Stimulated activated CD4-positive, alpha-beta T cell treated with anti-CD3 and anti-CD28 coated beads, Interleukin-15, amount 100 ng/mL, for 24 hours (primary cell): ENCODE data around the gene PHACTR3.

Experiments used
- DNase-seq: peaks from one replicate; pipeline ENCODE4 v3.0.0-alpha.2; 2020

Gene PHACTR3

DNA sequence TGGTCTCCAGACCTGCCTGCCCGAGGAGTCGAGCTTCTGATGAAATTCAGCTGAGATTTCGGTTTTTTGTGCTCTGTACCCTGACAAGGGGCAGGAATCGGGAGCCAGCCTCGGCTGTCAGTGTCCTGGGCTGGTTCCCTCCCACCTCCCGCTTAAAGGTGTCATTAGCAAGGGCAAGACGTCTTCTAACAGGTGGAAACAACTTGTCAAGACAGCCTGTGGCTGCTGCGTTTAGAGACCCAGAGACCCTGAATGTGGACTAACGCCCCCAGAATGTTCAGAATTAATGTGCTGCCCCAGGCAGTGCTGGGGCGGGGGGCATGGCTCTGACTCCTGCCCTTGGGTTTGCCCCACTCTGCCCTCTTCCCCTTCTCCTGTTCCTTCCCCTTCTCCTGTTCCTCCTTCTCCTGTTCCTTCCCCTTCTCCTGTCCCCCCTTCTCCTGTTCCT, 69.7 kb downstream of the PHACTR3 start:
- no peak for DNase-seq

- no peak for DNase-seq
Observed at GRCh38 chr20:59676126-59676850, 71.9 kb downstream of the PHACTR3 start.

DNA sequence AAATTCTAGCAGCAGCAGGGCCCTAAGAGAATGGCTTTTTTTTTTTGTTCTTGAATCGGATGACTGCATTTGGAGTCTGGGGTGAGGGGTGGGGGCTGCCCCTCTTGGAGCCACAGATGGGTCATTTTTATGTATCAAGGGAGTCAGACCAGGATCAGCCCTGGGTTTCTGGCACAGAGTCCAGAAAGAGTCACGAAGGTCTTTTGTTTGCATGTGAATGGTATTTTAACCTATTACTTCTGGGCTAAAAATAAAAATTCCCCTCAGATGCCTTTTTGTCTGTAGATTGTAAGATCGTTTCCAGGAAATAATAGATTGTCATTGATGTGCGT, 72.5 kb downstream of the PHACTR3 start:
- no peak for DNase-seq

DNA sequence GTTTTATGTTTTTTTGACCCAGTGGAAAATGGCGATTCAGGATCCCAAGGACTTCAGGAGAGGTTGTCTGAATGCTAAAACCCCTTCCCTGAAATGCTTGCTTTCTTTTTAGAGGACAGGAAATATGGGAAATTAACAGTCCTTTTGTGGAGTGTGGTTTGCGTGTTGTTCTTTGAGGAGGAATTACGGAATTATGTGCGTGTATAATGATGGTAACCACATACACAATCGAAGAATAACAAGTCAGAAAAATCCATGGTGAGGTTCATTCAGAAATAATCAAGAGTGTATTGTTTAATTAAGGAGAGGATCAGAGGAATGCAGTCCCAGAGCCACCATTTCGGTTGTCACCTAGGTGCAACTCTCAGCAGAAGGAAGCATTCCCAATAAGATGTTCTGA, 73.2 kb downstream of the PHACTR3 start:
- no peak for DNase-seq

- DNase-seq, result no peak
Observed at GRCh38 chr20:59678288-59678687, 73.9 kb downstream of the PHACTR3 start.

GRCh38 chr20:59678951-59679350, 74.6 kb downstream of the PHACTR3 start:
- DNase-seq, result no peak

- no peak for DNase-seq
Observed at GRCh38 chr20:59680148-59680650, 75.9 kb downstream of the PHACTR3 start.

- DNase-seq, result no peak
Observed at GRCh38 chr20:59680852-59681251, 76.5 kb downstream of the PHACTR3 start.

DNA sequence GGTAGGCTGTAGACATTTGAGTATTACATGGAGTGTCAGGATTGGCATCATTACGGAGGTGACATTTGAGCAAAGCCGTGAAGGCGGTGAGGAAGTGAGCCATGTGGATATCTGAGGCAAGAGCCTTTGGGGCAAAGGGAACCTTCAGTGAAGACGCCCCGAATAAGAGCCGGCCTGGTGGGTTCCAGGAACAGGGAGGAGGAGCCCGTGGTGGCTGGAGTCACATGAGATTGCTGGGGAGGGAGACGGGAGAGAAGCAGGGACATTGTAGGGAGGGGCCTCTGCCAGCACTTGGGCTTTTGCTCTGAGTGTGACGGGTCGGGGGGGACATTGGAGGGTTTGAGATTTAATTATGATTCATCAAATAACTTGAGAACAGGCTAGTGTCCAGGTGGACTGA, 78.3 kb downstream of the PHACTR3 start:
- DNase-seq, result no peak

GRCh38 chr20:59683181-59683580, 78.8 kb downstream of the PHACTR3 start:
- no peak for DNase-seq

- no peak for DNase-seq
Observed at GRCh38 chr20:59684685-59685242, 80.4 kb downstream of the PHACTR3 start.

DNA sequence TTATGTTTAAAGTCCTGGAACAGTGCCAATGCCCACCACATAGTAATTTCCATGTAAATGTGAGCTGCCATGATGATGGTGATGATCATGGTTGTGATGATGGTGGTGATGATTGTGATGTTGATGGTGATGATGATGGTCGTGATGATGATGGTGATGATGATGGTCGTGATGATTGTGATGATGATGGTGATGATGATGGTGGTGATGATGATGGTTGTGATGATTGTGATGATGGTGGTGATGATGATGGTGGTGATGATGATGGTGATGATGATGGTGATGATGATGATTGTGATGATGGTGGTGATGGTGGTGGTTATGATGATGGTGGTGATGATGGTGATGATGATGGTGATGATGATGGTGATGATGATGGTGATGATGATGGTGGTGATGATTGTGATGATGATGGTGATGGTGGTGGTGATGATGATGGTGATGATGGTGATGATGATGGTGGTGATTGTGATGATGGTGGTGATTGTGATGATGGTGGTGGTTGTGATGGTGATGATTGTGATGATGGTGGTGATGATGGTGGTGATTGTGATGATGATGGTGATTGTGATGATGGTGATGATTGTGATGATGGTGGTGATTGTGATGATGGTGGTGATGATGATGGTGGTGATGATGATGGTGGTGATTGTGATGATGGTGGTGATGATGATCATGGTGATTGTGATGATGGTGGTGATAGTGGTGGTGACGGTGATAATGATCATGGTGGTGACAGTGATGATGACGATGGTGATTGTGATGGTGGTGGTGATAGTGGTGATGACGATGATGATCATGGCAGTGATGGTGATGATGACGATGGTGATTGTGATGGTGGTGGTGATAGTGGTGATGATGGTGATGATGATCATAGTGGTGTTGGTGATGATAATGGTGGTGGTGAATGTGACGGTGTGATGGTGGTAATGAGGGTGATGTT, 82.3 kb downstream of the PHACTR3 start:
- DNase-seq, result no peak

- DNase-seq, result no peak
Observed at GRCh38 chr20:59688356-59688755, 84.0 kb downstream of the PHACTR3 start.

GRCh38 chr20:59688999-59689398, 84.7 kb downstream of the PHACTR3 start:
- DNase-seq, result no peak

GRCh38 chr20:59690101-59690500, 85.8 kb downstream of the PHACTR3 start:
- DNase-seq, result no peak

DNA sequence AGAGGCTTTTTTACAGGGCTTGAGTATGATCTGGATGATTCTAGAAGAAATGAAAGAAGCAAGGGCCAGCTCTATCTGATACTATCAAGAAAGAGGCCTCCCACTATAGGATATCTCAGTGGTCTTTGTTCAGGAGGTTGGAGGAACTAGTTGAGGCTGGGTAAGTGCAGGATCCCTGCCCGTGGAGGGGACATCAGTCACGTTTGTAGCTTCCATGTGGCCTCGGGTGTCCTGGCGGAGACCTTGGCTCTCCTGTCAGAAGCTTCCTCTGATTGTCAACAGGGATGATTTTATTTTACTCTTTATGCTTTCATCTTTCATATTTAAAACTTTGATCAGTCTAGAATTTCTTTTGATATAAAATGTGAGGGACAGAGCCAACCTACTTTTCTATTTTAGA, 86.6 kb downstream of the PHACTR3 start:
- DNase-seq, result no peak

GRCh38 chr20:59692139-59692538, 87.8 kb downstream of the PHACTR3 start:
- no peak for DNase-seq

DNA sequence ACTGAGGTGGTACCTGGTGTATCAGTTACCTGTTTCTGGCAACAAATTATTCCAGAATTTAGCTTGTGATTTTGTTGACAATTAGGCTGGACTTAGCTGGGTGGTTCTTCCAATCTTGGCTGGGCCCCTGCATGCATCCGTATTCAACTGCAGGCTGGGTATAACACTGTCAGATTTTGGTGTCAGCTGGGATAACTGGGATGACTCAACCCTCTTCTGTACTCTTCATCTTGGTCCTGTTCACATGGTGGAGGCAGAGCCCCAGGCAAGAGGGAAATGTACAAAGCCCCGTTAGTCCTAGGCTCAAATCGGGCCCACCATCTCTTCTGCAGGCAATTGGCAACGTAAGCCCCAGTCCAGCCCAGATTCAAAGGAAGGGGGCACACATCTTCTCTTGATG, 89.2 kb downstream of the PHACTR3 start:
- DNase-seq, result no peak

DNA sequence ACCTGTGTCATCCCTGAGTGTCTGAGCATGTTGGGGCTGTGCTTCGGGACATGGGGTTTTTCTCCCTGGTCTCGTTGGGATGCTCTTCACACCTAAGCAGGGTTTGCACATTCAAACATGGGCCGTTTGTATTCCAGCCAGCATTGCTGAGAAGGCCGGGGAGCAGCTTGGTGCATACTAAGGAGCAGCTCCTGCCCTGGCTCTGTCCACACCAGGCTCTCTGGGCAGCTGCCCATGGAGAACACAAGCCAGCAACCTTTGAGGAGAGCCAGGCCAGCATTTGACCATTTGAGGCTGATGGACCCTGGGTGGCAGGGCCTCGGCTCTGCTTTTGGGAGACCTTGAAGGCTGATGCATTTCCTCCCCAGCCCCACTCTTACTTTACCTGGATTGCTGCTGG, 92.1 kb downstream of the PHACTR3 start:
- DNase-seq, result no peak

DNA sequence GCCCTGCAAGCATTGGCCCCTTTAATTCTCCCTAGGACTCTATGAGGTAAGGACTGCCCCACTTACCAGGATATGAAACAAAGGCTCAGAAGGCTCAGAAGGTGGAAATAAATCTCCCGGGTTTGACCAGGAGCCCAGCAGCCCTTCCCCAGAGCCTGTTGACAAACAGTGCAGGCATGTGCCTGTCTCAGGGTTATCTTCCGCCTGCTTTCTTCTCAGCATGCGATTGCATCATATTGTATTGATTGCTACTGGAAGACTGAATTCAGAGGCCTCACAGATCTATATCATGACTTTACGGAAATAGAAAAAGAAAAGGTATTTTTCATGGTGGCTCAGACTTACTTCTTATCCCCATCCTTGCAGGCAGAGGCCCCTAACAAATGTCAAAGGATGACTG, 92.7 kb downstream of the PHACTR3 start:
- no peak for DNase-seq

DNA sequence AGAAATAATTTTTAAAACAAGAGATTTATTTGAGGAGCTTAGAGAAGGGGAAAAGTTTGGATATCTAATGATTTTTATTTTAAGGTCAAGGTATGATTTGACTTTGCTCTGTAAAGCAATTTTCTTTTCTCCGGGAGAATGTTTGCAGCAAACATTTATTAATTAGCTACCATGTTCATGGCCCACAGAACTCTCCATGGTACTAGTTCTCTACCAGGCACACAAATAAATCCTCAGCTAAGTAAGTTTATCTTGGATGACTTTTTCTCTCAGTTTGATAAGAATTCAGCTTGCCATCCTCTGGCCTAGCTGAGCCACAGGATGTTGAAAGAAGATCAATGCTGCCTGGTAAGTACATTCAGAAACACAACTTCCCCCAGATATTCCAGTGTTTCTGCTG, 94.3 kb downstream of the PHACTR3 start:
- DNase-seq, result no peak

GRCh38 chr20:59701236-59701635, 96.9 kb downstream of the PHACTR3 start:
- no peak for DNase-seq

DNA sequence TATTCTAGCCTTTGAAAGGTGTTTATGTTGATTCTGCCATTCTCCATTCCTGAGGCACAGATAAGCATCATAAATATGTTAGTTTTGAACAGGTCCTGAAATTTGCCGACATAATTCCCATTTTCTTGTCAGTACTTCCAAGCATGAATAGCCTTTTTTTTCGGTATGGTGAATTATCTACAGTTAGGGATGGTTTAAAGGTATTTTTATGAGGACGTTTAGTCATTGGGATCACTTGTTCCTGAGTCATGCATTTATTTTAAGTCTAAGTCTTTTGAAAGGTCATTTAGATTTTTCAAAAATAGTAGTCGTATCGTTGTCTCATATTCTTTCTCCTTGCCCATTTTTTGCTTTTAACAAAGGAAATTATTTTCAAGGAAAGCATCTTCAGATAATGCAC, 98.7 kb downstream of the PHACTR3 start:
- DNase-seq, result no peak
